ENCODE data around the gene IPO8.

The IPO8 gene

DNA sequence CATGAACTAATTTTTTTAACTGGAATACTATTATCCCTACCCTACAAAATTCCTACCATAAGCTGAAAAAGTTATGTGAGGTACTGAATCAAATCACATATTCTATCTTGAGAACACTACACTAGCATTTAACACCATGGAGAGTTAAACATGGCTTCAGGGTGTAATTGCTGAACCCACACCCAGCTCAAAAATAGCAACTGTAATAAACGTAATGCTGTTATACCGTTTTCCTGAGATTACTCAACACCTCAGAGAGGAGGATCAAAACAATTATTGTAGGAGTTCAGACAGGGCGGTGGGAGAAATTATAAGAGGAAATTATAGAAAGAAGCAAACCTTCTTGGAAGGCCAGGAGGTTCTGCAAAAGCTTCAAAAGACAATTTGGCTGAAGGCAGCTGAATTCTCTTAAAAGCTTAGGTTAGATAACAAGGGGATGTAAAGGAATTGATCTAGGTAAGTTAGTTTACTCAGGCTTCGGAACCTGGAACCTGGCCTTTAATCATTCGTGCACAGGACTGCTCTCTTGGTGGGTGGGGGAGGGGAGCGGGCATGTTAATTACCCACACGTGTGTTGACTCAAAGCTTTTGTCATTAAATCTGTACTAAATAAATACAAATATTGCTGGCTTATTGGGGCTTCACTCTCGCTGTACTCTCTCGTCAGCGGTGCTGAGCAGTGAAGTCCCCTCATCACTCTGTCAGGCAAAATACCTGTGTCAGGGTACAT lies 12.1 kb upstream of the IPO8 start:
- Histone ChIP-seq H3K27me3 (replicated peaks; ENCODE audit: insufficient read depth, low read length) (no peaks in the 10 kb centered on the region), H3K36me3 (replicated peaks; ENCODE audit: insufficient read depth, low read length) (peaks cover 5% of the 10 kb centered on the region; the same call in 1 of the 2 replicates), H3K9ac (ENCODE audit: low read length) (no peak overlapping the region), H2AFZ (ENCODE audit: low read length) (no peak overlapping the region), H3K79me2 (ENCODE audit: low read length) (no peaks in the 10 kb centered on the region), H3K4me1 (ENCODE audit: low read length) (no peaks in the 10 kb centered on the region), H3F3A (ENCODE audit: insufficient read depth, low read length) (no peaks in the 10 kb centered on the region), H3K4me3 (ENCODE audit: low read length) (no peak overlapping the region), H3K27ac (ENCODE audit: low read length) (no peak overlapping the region), H3K4me2 (ENCODE audit: low read depth, low read length) (no peak overlapping the region), H4K20me1 (ENCODE audit: insufficient read depth, low read length) (no peaks in the 10 kb centered on the region; the same call in 1 of the 2 replicates), H3K9me2 (replicated peaks; ENCODE audit: insufficient read depth, low read length) (no peaks in the 10 kb centered on the region), H3K9me3 (replicated peaks; ENCODE audit: insufficient read depth, low read length) (no peaks in the 10 kb centered on the region)
- no peak for DNase-seq
- TF ChIP-seq EZH2 (optimal IDR thresholded peaks at IDR 0.05; ENCODE audit: low read depth, low read length) (no peak), CTCF (IDR thresholded peaks at IDR 0.05; ENCODE audit: low read length) (no peak), EZH2phosphoT487 (IDR thresholded peaks at IDR 0.05; ENCODE audit: low read length) (no peak)

- no peak overlapping the region for H3K4me3 ChIP-seq (ENCODE audit: low read length)
- DNase-seq: no peak
Observed at GRCh38 chr12:30706476-30706875, 10.8 kb upstream of the IPO8 start.

GRCh38 chr12:30701056-30701455 lies 5.4 kb upstream of the IPO8 start:
- Histone ChIP-seq H3K27ac (ENCODE audit: low read length) (no peak overlapping the region), H3K9ac (ENCODE audit: low read length) (no peak overlapping the region), H3K27me3 (replicated peaks; ENCODE audit: insufficient read depth, low read length) (no peaks in the 10 kb centered on the region), H3K9me2 (replicated peaks; ENCODE audit: insufficient read depth, low read length) (no peaks in the 10 kb centered on the region), H3K4me2 (ENCODE audit: low read depth, low read length) (no peak overlapping the region), H2AFZ (ENCODE audit: low read length) (no peak overlapping the region), H3K4me1 (ENCODE audit: low read length) (0 out of 2 replicates have a peak, but pooled peaks cover 4% of the 10 kb centered on the region), H3K4me3 (ENCODE audit: low read length) (no peak overlapping the region), H3K9me3 (replicated peaks; ENCODE audit: insufficient read depth, low read length) (no peaks in the 10 kb centered on the region), H3K79me2 (ENCODE audit: low read length) (peaks cover 1% of the 10 kb centered on the region; the same call in 1 of the 2 replicates), H3K36me3 (replicated peaks; ENCODE audit: insufficient read depth, low read length) (no peaks in the 10 kb centered on the region), H3F3A (ENCODE audit: insufficient read depth, low read length) (no peaks in the 10 kb centered on the region), H4K20me1 (ENCODE audit: insufficient read depth, low read length) (no peaks in the 10 kb centered on the region)
- DNase-seq: no peak
- no peak for TF ChIP-seq EZH2 (optimal IDR thresholded peaks at IDR 0.05; ENCODE audit: low read depth, low read length)
- no peak for TF ChIP-seq CTCF (IDR thresholded peaks at IDR 0.05; ENCODE audit: low read length)
- TF ChIP-seq EZH2phosphoT487 (IDR thresholded peaks at IDR 0.05; ENCODE audit: low read length): no peak

More at GRCh38 chr12:30706476-30706875, 10.8 kb upstream of the IPO8 start:
- no peaks in the 10 kb centered on the region for H3K9me2 ChIP-seq (replicated peaks; ENCODE audit: insufficient read depth, low read length)
- no peaks in the 10 kb centered on the region for H3K79me2 ChIP-seq (ENCODE audit: low read length)
- H3K36me3 ChIP-seq (replicated peaks; ENCODE audit: insufficient read depth, low read length): peaks cover 5% of the 10 kb centered on the region; the same call in 1 of the 2 replicates
- no peak overlapping the region for H3K9ac ChIP-seq (ENCODE audit: low read length)
- H3K27ac ChIP-seq (ENCODE audit: low read length): no peak overlapping the region
- H3K4me1 ChIP-seq (ENCODE audit: low read length): no peaks in the 10 kb centered on the region
- H2AFZ ChIP-seq (ENCODE audit: low read length): no peak overlapping the region
- TF ChIP-seq EZH2 (optimal IDR thresholded peaks at IDR 0.05; ENCODE audit: low read depth, low read length): no peak
- no peak for TF ChIP-seq CTCF (IDR thresholded peaks at IDR 0.05; ENCODE audit: low read length)
- no peak for TF ChIP-seq EZH2phosphoT487 (IDR thresholded peaks at IDR 0.05; ENCODE audit: low read length)
- H4K20me1 ChIP-seq (ENCODE audit: insufficient read depth, low read length): no peaks in the 10 kb centered on the region; the same call in 1 of the 2 replicates
- no peaks in the 10 kb centered on the region for H3K27me3 ChIP-seq (replicated peaks; ENCODE audit: insufficient read depth, low read length)
- no peak overlapping the region for H3K4me2 ChIP-seq (ENCODE audit: low read depth, low read length)
- no peaks in the 10 kb centered on the region for H3K9me3 ChIP-seq (replicated peaks; ENCODE audit: insufficient read depth, low read length)
- H3F3A ChIP-seq (ENCODE audit: insufficient read depth, low read length): no peaks in the 10 kb centered on the region
